NCI-H748 treated with DMSO at 0.1 percent for 48 hours (cell line): ENCODE data around the gene ARL8B.
"Not testable (repeated sequence)": the region's sequence is repeated elsewhere in the genome, so short reads cannot be mapped to it uniquely, and the experiment has no call there.

Source experiments
- DNase-seq: peaks from one replicate; lab custom pipeline; 2025; lab: John Stamatoyannopoulos, UW

Gene ARL8B

GRCh38 chr3:5147152-5147551 is 25.1 kb downstream of the ARL8B start:
- not testable (repeated sequence) for DNase-seq

- DNase-seq, result no peak
Measured at GRCh38 chr3:5149306-5149880, 27.3 kb downstream of the ARL8B start.

- DNase-seq, result no peak
Measured at GRCh38 chr3:5151586-5151985, 29.5 kb downstream of the ARL8B start.

- DNase-seq, result no peak
Measured at GRCh38 chr3:5153074-5153473, 31.0 kb downstream of the ARL8B start.

- DNase-seq, result no peak
Measured at GRCh38 chr3:5155241-5155640, 33.1 kb downstream of the ARL8B start.

- DNase-seq, result no peak
Measured at GRCh38 chr3:5160321-5160720, 38.2 kb downstream of the ARL8B start.

GRCh38 chr3:5160940-5161858 is 39.1 kb downstream of the ARL8B start:
- no peak for DNase-seq

- no peak for DNase-seq
Measured at GRCh38 chr3:5162102-5162501, 40.0 kb downstream of the ARL8B start.

GRCh38 chr3:5165698-5166097 is 43.6 kb downstream of the ARL8B start:
- no peak for DNase-seq

- DNase-seq, result no peak
Measured at GRCh38 chr3:5166846-5167245, 44.8 kb downstream of the ARL8B start.

- DNase-seq, result no peak
Measured at GRCh38 chr3:5168110-5168509, 46.0 kb downstream of the ARL8B start.

- no peak for DNase-seq
Measured at GRCh38 chr3:5169807-5170206, 47.7 kb downstream of the ARL8B start.

- DNase-seq, result no peak
Measured at GRCh38 chr3:5170975-5171374, 48.9 kb downstream of the ARL8B start.

GRCh38 chr3:5172018-5172417 is 49.9 kb downstream of the ARL8B start:
- DNase-seq, result no peak

GRCh38 chr3:5179036-5179435 is 56.9 kb downstream of the ARL8B start:
- DNase-seq, result not testable (repeated sequence)

- DNase-seq, result no peak
Measured at GRCh38 chr3:5181469-5182141, 59.5 kb downstream of the ARL8B start.

GRCh38 chr3:5183714-5184113 is 61.6 kb downstream of the ARL8B start:
- not testable (repeated sequence) for DNase-seq

- no peak for DNase-seq
Measured at GRCh38 chr3:5184499-5184898, 62.4 kb downstream of the ARL8B start.

GRCh38 chr3:5185093-5185673 is 63.1 kb downstream of the ARL8B start:
- DNase-seq, result no peak

- DNase-seq, result no peak
Measured at GRCh38 chr3:5186089-5186857, 64.2 kb downstream of the ARL8B start.

- DNase-seq, result no peak
Measured at GRCh38 chr3:5186858-5187155, 64.7 kb downstream of the ARL8B start.
